SK-N-MC (cell line): ENCODE measurements around the gene ANXA3.
"Not testable (repeated sequence)": the region's sequence is repeated elsewhere in the genome, so short reads cannot be mapped to it uniquely, and the experiment has no call there.

Experiments used
- EZH2 ChIP-seq: fragments of 200-600 bp; sonication (generic); IDR thresholded peaks from one replicate; pipeline ENCODE4 v1.6.1; 2017; ENCODE audit warnings: antibody characterized with exemption
- FOXP2 ChIP-seq: optimal IDR thresholded peaks from 2 replicates; pipeline ENCODE3; 2011; ENCODE audit warnings: mild to moderate bottlenecking, moderate library complexity; ENCODE audit not compliant: insufficient read depth; ENCODE audit errors: extremely low read length, control extremely low read depth
- POLR2AphosphoS5 ChIP-seq: IDR thresholded peaks from 2 replicates; pipeline ENCODE4 v1.6.1; 2012; ENCODE audit warnings: mild to moderate bottlenecking, low read depth, low read length, borderline replicate concordance

DNA sequence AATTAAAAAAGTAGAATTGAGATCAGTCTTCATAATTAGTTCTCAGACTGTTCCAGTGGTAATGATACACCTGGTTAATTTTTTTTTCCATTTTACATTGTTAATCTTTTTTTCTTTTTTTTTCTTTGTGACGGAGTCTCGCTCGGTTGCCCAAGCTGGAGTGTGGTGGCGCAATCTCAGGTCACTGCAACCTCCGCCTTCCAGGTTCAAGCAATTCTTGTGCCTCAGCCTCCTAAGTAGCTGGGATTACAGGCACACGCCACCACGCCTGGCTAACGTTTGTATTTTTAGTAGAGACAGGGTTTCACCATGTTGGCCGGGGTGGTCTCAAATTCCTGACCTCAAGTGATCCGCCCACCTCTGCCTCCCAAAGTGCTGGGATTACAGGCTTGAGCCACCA is 46.9 kb downstream of the ANXA3 start:
- not testable (repeated sequence) for TF ChIP-seq POLR2AphosphoS5, EZH2, FOXP2
